ENCODE data around the gene TRIM69. TPM values are rescaled to one million over a fixed set of nuclear protein-coding genes. Genes with fewer than 3 reads are reported as not detected.
A peak's percentile ranks its signal among the peaks of the same experiment; 100 is the strongest.

The TRIM69 gene
- total RNA-seq, 2 donors from 2014 or later = 28.8 to 33.9 TPM

DNA sequence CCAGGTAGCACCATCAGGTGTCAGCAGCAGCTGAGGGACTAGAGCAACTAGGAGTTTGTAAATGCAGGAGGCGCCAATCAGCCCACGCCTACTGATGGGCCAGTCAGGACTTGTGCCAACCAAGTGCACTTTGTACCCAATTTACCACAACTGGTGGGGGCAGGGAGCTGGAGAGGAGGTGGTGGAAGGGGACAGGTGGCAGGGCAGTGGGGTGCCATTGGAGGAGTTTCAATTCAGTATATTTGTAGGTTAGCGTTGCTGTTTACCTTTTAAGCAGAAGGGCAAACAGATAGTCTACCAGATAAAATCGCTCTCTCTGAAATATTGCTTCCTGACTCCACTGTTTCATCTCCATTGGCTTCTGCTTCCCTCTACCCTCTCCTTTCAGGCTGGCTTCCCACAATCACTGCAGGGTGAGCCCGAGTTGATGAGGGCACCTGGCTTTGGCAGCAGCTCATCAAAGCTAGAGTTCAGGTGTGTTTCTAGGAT, 75.7 kb downstream of the TRIM69 start:
- H3K27me3 Mint-ChIP-seq = peaks cover 0 to 25% of the 10 kb centered on the region in 2 donors
- peaks cover 0 to 4% of the 10 kb centered on the region in 2 donors for H3K4me1 Mint-ChIP-seq (ENCODE audit: low read depth in 2 of 2)
- no peak for DNase-seq (ENCODE audit: low spot score)
- no peaks in the 10 kb centered on the region for H3K9me3 Mint-ChIP-seq
- H3K27ac Mint-ChIP-seq = no peak overlapping the region
- H3K36me3 Mint-ChIP-seq = no peaks in the 10 kb centered on the region
- H3K4me3 Mint-ChIP-seq = no peak overlapping the region
- no peak for ATAC-seq

DNA sequence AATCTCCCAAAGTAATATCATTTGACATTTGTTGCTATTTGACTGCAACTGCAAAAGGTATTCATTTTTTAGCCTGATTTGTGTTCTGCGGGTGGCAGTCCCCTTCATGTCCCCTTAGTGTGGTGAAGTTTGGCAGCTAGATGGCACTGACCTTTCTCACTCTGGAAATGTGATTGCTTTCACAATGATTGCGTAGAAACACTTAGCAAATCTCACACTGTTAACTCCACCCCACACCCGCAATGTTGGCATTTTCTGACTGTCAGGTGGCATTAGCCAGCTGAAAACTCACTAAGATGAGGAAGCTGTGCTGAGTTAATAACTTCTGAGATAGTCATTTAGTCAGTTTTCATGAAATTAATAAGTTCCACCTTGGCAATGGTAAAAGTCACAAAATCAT, 76.9 kb downstream of the TRIM69 start:
- Mint-ChIP-seq H3K27ac (no peak overlapping the region), H3K4me1 (ENCODE audit: low read depth in 2 of 2) (peaks cover 0 to 4% of the 10 kb centered on the region in 2 donors), H3K9me3 (no peaks in the 10 kb centered on the region), H3K4me3 (no peak overlapping the region), H3K27me3 (peaks cover 0 to 25% of the 10 kb centered on the region in 2 donors), H3K36me3 (no peaks in the 10 kb centered on the region)
- peak in 1 of 2 donors; percentile 74 for ATAC-seq
- DNase-seq (ENCODE audit: low spot score) = no peak

Other genes with a start within 250 kb of the TRIM69 start
- 100 to 1,000 TPM in 1 of 2 donors, 10 to 100 TPM in 1; 89.1 to 121 TPM for gene EIF3J, start 199.4 kb upstream of the TRIM69 start, total RNA-seq
- 100 to 1,000 TPM in 1 of 2 donors, 10 to 100 TPM in 1; 86.2 to 114 TPM for gene SPG11, start 72.9 kb upstream of the TRIM69 start, total RNA-seq
- gene PATL2, start 25.2 kb upstream of the TRIM69 start, total RNA-seq = 10 to 100 TPM; 13.0 to 19.1 TPM
- 1,000 to 10,000 TPM; 2,989 to 7,967 TPM for gene B2M, start 25.0 kb upstream of the TRIM69 start, total RNA-seq
- gene TERB2, start 220.2 kb downstream of the TRIM69 start, total RNA-seq = not detected

Measured in natural killer cell treated with Interleukin-12 subunit alpha and Interleukin-12 subunit beta and Interleukin-15 and Interleukin-18, amount 100 ng/mL, for 72 hours (primary cell).